WTC11 (cell line): ENCODE measurements around the gene CACNA1E. TPM values are rescaled to one million over a fixed set of nuclear protein-coding genes. Genes with fewer than 3 reads are reported as not detected.

Experiments
- ATAC-seq: fragments of 200-7000 bp; cut with Tn5 transposase; 2 replicates; pipeline ENCODE4 v1.10.0; 2021; ENCODE audit warnings: mild to moderate bottlenecking, moderate library complexity
- CTCF ChIA-PET: fragments of 300-600 bp; sonication (Branson Sonifier 250); formaldehyde crosslinking; loops from one replicate; lab custom pipeline; 2021; ENCODE audit warnings: antibody characterized with exemption; lab: Charles Lee
- POLR2A ChIA-PET: fragments of 350-600 bp; sonication (Branson Sonifier 250); formaldehyde crosslinking; loops from one replicate; lab custom pipeline; 2021; ENCODE audit warnings: antibody characterized with exemption; lab: Charles Lee
- DNase-seq: peaks from one replicate; pipeline ENCODE4 v3.0.0; 2021; ENCODE audit warnings: low spot score
- H3K27ac Mint-ChIP-seq: 2 replicates; pipeline ENCODE4 v1.8.0; 2021; ENCODE audit warnings: mixed read lengths
- H3K27me3 Mint-ChIP-seq: 2 replicates; pipeline ENCODE4 v1.8.0; 2021; ENCODE audit warnings: low read depth, mild to moderate bottlenecking, moderate library complexity, mixed read lengths
- H3K36me3 Mint-ChIP-seq: 2 replicates; pipeline ENCODE4 v1.8.0; 2021; ENCODE audit warnings: mixed read lengths
- H3K4me1 Mint-ChIP-seq: 2 replicates; pipeline ENCODE4 v1.8.0; 2022; ENCODE audit warnings: mixed read lengths
- H3K4me3 Mint-ChIP-seq: 2 replicates; pipeline ENCODE4 v1.8.0; 2021; ENCODE audit warnings: mild to moderate bottlenecking, moderate library complexity, mixed read lengths
- H3K9me3 Mint-ChIP-seq: 2 replicates; pipeline ENCODE4 v1.8.0; 2021; ENCODE audit warnings: mixed read lengths
- CREB1 ChIP-seq: sonication (generic); formaldehyde crosslinking; IDR thresholded peaks from 2 replicates; pipeline ENCODE4 v1.8.0; 2023; ENCODE audit warnings: mild to moderate bottlenecking, missing genetic modification reagents
- ELF4 ChIP-seq: sonication (generic); formaldehyde crosslinking; IDR thresholded peaks from 2 replicates; pipeline ENCODE4 v1.8.1; 2022; ENCODE audit warnings: low read depth, mild to moderate bottlenecking, moderate library complexity, missing genetic modification reagents
- GTF2I ChIP-seq: fragments of 250-450 bp; sonication (Bioruptor Pico); conservative IDR thresholded peaks from 2 replicates; pipeline ENCODE4 v1.4.0; 2021; ENCODE audit warnings: mild to moderate bottlenecking
- JAZF1 ChIP-seq: fragments of 250-450 bp; sonication (Bioruptor Pico); IDR thresholded peaks from 2 replicates; pipeline ENCODE4 v1.9.0; 2021; ENCODE audit warnings: moderate library complexity, mild to moderate bottlenecking, inconsistent platforms
- NFE2L1 ChIP-seq: sonication (generic); formaldehyde crosslinking; IDR thresholded peaks from 2 replicates; pipeline ENCODE4 v1.8.1; 2023; ENCODE audit warnings: missing genetic modification reagents
- NFYB ChIP-seq: sonication (generic); formaldehyde crosslinking; conservative IDR thresholded peaks from 2 replicates; pipeline ENCODE4 v1.8.0; 2022; ENCODE audit warnings: low read depth, missing genetic modification reagents
- ZNF219 ChIP-seq: sonication (generic); formaldehyde crosslinking; IDR thresholded peaks from 2 replicates; pipeline ENCODE4 v1.8.0; 2023; ENCODE audit warnings: missing genetic modification reagents, mild to moderate bottlenecking, borderline replicate concordance
- total RNA-seq: library from RNA; stranded (reverse); gene quantifications from 3 replicates; pipeline ENCODE4 v1.2.3, GENCODE V29; 2021
- TF ChIP-seq, protein P1 (sequence below): sonication (generic); formaldehyde crosslinking; IDR thresholded peaks from 2 replicates; pipeline ENCODE4 v1.8.0; 2023; ENCODE audit warnings: mild to moderate bottlenecking, missing genetic modification reagents
- TF ChIP-seq, protein P2 (sequence below): sonication (generic); formaldehyde crosslinking; IDR thresholded peaks from 2 replicates; pipeline ENCODE4 v1.8.1; 2022; ENCODE audit warnings: missing genetic modification reagents, borderline replicate concordance
- TF ChIP-seq, protein P3 (sequence below): sonication (generic); formaldehyde crosslinking; IDR thresholded peaks from 2 replicates; pipeline ENCODE4 v1.8.0; 2023; ENCODE audit warnings: missing genetic modification reagents
- TF ChIP-seq, protein P4 (sequence below): sonication (generic); formaldehyde crosslinking; IDR thresholded peaks from 2 replicates; pipeline ENCODE4 v1.8.1; 2022; ENCODE audit warnings: low read depth, mild to moderate bottlenecking, moderate library complexity, missing genetic modification reagents, borderline replicate concordance
- TF ChIP-seq, protein P5 (sequence below): fragments of 250-450 bp; sonication (Bioruptor Pico); IDR thresholded peaks from 2 replicates; pipeline ENCODE4 v2.1.2; 2022; ENCODE audit warnings: mild to moderate bottlenecking, moderate library complexity
- TF ChIP-seq, protein P6 (sequence below): fragments of 250-450 bp; sonication (Bioruptor Pico); IDR thresholded peaks from 2 replicates; pipeline ENCODE4 v1.9.0; 2021; ENCODE audit warnings: mild to moderate bottlenecking

Gene CACNA1E
- total RNA-seq, 1 experiment from 2014 or later = 0.63 TPM

DNA sequence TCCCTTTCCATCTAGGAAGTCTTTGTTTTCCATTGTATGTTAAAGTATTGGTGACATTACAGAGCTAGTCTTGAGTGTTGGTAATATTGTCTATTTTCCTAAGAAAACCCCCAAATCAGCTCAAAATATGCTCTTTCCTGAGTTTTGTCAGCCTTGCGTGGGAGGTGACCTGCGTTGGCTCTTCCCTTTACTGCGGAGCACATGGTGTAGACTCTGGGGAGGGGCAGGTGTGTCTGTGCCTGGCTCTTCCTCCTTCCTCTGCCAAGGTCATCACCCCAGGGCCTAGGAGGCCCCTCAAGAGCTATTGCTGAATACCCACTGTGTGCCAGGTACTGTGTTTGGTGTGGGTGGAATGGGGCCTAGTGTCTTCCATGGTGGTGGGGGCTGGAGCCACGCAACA lies 33.4 kb downstream of the CACNA1E start (continued):
- TF ChIP-seq, protein P1, sequence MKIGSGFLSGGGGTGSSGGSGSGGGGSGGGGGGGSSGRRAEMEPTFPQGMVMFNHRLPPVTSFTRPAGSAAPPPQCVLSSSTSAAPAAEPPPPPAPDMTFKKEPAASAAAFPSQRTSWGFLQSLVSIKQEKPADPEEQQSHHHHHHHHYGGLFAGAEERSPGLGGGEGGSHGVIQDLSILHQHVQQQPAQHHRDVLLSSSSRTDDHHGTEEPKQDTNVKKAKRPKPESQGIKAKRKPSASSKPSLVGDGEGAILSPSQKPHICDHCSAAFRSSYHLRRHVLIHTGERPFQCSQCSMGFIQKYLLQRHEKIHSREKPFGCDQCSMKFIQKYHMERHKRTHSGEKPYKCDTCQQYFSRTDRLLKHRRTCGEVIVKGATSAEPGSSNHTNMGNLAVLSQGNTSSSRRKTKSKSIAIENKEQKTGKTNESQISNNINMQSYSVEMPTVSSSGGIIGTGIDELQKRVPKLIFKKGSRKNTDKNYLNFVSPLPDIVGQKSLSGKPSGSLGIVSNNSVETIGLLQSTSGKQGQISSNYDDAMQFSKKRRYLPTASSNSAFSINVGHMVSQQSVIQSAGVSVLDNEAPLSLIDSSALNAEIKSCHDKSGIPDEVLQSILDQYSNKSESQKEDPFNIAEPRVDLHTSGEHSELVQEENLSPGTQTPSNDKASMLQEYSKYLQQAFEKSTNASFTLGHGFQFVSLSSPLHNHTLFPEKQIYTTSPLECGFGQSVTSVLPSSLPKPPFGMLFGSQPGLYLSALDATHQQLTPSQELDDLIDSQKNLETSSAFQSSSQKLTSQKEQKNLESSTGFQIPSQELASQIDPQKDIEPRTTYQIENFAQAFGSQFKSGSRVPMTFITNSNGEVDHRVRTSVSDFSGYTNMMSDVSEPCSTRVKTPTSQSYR (CRISPR knock-in tag) = no peak
- TF ChIP-seq JAZF1 (no peak), NFYB (CRISPR knock-in tag) (no peak), CREB1 (CRISPR knock-in tag) (no peak), ELF4 (CRISPR knock-in tag) (no peak)
- TF ChIP-seq, protein P2, sequence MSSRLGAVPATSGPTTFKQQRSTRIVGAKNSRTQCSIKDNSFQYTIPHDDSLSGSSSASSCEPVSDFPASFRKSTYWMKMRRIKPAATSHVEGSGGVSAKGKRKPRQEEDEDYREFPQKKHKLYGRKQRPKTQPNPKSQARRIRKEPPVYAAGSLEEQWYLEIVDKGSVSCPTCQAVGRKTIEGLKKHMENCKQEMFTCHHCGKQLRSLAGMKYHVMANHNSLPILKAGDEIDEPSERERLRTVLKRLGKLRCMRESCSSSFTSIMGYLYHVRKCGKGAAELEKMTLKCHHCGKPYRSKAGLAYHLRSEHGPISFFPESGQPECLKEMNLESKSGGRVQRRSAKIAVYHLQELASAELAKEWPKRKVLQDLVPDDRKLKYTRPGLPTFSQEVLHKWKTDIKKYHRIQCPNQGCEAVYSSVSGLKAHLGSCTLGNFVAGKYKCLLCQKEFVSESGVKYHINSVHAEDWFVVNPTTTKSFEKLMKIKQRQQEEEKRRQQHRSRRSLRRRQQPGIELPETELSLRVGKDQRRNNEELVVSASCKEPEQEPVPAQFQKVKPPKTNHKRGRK (CRISPR knock-in tag) = no peak
- TF ChIP-seq, protein P3, sequence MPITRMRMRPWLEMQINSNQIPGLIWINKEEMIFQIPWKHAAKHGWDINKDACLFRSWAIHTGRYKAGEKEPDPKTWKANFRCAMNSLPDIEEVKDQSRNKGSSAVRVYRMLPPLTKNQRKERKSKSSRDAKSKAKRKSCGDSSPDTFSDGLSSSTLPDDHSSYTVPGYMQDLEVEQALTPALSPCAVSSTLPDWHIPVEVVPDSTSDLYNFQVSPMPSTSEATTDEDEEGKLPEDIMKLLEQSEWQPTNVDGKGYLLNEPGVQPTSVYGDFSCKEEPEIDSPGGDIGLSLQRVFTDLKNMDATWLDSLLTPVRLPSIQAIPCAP (CRISPR knock-in tag) = no peak
- TF ChIP-seq, protein P4, sequence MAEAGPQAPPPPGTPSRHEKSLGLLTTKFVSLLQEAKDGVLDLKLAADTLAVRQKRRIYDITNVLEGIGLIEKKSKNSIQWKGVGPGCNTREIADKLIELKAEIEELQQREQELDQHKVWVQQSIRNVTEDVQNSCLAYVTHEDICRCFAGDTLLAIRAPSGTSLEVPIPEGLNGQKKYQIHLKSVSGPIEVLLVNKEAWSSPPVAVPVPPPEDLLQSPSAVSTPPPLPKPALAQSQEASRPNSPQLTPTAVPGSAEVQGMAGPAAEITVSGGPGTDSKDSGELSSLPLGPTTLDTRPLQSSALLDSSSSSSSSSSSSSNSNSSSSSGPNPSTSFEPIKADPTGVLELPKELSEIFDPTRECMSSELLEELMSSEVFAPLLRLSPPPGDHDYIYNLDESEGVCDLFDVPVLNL (CRISPR knock-in tag) = no peak
- TF ChIP-seq, protein P5, sequence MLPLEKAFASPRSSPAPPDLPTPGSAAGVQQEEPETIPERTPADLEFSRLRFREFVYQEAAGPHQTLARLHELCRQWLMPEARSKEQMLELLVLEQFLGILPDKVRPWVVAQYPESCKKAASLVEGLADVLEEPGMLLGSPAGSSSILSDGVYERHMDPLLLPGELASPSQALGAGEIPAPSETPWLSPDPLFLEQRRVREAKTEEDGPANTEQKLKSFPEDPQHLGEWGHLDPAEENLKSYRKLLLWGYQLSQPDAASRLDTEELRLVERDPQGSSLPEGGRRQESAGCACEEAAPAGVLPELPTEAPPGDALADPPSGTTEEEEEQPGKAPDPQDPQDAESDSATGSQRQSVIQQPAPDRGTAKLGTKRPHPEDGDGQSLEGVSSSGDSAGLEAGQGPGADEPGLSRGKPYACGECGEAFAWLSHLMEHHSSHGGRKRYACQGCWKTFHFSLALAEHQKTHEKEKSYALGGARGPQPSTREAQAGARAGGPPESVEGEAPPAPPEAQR = no peak
- TF ChIP-seq, protein P6, sequence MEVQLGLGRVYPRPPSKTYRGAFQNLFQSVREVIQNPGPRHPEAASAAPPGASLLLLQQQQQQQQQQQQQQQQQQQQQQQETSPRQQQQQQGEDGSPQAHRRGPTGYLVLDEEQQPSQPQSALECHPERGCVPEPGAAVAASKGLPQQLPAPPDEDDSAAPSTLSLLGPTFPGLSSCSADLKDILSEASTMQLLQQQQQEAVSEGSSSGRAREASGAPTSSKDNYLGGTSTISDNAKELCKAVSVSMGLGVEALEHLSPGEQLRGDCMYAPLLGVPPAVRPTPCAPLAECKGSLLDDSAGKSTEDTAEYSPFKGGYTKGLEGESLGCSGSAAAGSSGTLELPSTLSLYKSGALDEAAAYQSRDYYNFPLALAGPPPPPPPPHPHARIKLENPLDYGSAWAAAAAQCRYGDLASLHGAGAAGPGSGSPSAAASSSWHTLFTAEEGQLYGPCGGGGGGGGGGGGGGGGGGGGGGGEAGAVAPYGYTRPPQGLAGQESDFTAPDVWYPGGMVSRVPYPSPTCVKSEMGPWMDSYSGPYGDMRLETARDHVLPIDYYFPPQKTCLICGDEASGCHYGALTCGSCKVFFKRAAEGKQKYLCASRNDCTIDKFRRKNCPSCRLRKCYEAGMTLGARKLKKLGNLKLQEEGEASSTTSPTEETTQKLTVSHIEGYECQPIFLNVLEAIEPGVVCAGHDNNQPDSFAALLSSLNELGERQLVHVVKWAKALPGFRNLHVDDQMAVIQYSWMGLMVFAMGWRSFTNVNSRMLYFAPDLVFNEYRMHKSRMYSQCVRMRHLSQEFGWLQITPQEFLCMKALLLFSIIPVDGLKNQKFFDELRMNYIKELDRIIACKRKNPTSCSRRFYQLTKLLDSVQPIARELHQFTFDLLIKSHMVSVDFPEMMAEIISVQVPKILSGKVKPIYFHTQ (CRISPR knock-in tag) = no peak

DNA sequence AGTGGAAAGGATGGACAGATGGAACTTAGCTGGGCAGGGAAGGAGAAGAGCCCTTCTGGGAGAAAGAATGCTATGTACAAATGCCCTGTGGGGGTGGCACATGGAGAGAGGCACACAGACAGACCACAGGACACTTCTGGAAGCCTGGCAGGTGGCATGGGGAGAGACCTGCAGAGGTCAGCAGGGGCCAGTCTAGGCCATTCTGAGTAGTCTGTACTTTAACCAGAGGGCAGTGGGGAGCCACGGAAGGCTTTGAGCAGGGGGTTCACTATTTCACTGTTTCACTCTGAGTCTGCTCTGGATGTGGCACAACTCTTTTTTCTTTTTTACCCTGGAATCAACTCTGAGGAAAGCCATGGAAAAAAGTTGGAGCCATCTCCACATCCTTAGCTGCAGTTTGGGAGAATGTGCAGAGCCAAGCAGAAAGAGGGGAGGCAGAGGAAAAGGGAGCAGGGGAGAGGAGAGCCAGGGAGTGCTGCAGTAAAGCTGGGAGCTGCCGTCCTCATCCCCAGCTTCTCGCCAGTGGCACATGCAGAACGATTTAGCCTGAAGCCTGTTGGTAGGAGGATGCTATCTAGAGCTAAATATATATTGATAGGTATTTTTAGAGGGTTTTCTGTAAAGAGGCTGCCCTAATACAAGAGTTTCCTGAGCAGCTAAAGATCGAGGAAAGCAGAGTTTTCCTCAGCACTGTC lies 34.0 kb downstream of the CACNA1E start:
- H3K27ac Mint-ChIP-seq = no peak overlapping the region
- POLR2A ChIA-PET = no interaction called here
- TF ChIP-seq ZNF219 (CRISPR knock-in tag) (no peak), GTF2I (CRISPR knock-in tag) (no peak), NFE2L1 (CRISPR knock-in tag) (no peak)
- ATAC-seq = no peak
- H3K9me3 Mint-ChIP-seq = peaks cover 7% of the 10 kb centered on the region; the same call in 1 of the 2 replicates
- no peaks in the 10 kb centered on the region; the same call in 1 of the 2 replicates for H3K36me3 Mint-ChIP-seq
- no peaks in the 10 kb centered on the region; the same call in 1 of the 2 replicates for H3K27me3 Mint-ChIP-seq
- CTCF ChIA-PET = interaction anchor here (1.0 kb wide), 1 partner anchor 13 kb away, joined by 5 read pairs; no protein-coding TSS in a partner anchor
- H3K4me1 Mint-ChIP-seq = peaks cover 22% of the 10 kb centered on the region
- no peak for DNase-seq
- no peak overlapping the region for H3K4me3 Mint-ChIP-seq
